Measurements from ENCODE around the gene IL2RA. TPM values are rescaled to one million over a fixed set of nuclear protein-coding genes. Genes with fewer than 3 reads are reported as not detected.
"Not testable (repeated sequence)": the region's sequence is repeated elsewhere in the genome, so short reads cannot be mapped to it uniquely, and the experiment has no call there.

The IL2RA gene
- total RNA-seq, 1 donor from 2014 or later = 2.9 TPM

GRCh38 chr10:6044060-6044459 is 18.1 kb downstream of the IL2RA start:
- DNase-seq = no peak
- intact Hi-C loops (cut with DNase I) = no loop called here
- H3K9me3 ChIP-seq = no peaks in the 10 kb centered on the region
- no peak overlapping the region for H3K27ac ChIP-seq
- H3K36me3 ChIP-seq = no peaks in the 10 kb centered on the region
- ATAC-seq = no peak
- peaks cover 9% of the 10 kb centered on the region for H3K4me1 ChIP-seq
- H3K4me3 ChIP-seq = no peak overlapping the region
- H3K27me3 ChIP-seq (ENCODE audit: low read depth) = no peaks in the 10 kb centered on the region
- TF ChIP-seq CTCF (IDR thresholded peaks at IDR 0.05) = no peak

GRCh38 chr10:6043377-6043776 is 18.8 kb downstream of the IL2RA start:
- H3K27ac ChIP-seq; H3K36me3 ChIP-seq; ATAC-seq; H3K9me3 ChIP-seq; H3K4me3 ChIP-seq; H3K4me1 ChIP-seq; intact Hi-C loops (cut with DNase I); H3K27me3 ChIP-seq (ENCODE audit: low read depth); DNase-seq: not testable (repeated sequence)

- ATAC-seq (no peak), DNase-seq (no peak)
- H3K27me3 ChIP-seq (ENCODE audit: low read depth) = no peaks in the 10 kb centered on the region
- no peak overlapping the region for H3K4me3 ChIP-seq
- TF ChIP-seq CTCF (IDR thresholded peaks at IDR 0.05) = no peak
- intact Hi-C loops (cut with DNase I) = no loop called here
- H3K36me3 ChIP-seq = no peaks in the 10 kb centered on the region
- H3K27ac ChIP-seq = no peak overlapping the region
- no peaks in the 10 kb centered on the region for H3K9me3 ChIP-seq
- peaks cover 7% of the 10 kb centered on the region for H3K4me1 ChIP-seq
Measured at GRCh38 chr10:6040205-6040604, 22.0 kb downstream of the IL2RA start.

- no peaks in the 10 kb centered on the region for H3K9me3 ChIP-seq
- H3K36me3 ChIP-seq = no peaks in the 10 kb centered on the region
- intact Hi-C loops (cut with DNase I) = no loop called here
- peaks cover 6% of the 10 kb centered on the region for H3K4me1 ChIP-seq
- TF ChIP-seq CTCF (IDR thresholded peaks at IDR 0.05) = no peak
- H3K27me3 ChIP-seq (ENCODE audit: low read depth) = no peaks in the 10 kb centered on the region
- ATAC-seq (no peak), DNase-seq (no peak)
- H3K27ac ChIP-seq = no peak overlapping the region
- H3K4me3 ChIP-seq = no peak overlapping the region
Measured at GRCh38 chr10:6039711-6040110, 22.5 kb downstream of the IL2RA start.

- Histone ChIP-seq H3K9me3 (no peaks in the 10 kb centered on the region), H3K27ac (no peak overlapping the region), H3K4me1 (peaks cover 20% of the 10 kb centered on the region), H3K27me3 (ENCODE audit: low read depth) (no peaks in the 10 kb centered on the region), H3K36me3 (no peaks in the 10 kb centered on the region), H3K4me3 (no peak overlapping the region)
- TF ChIP-seq CTCF (IDR thresholded peaks at IDR 0.05) = no peak
- intact Hi-C loops (cut with DNase I) = no loop called here
- ATAC-seq = no peak
- no peak for DNase-seq
Measured at GRCh38 chr10:6038071-6038631, 24.0 kb downstream of the IL2RA start.

GRCh38 chr10:6037422-6037821 is 24.7 kb downstream of the IL2RA start:
- Histone ChIP-seq H3K27me3 (ENCODE audit: low read depth) (no peaks in the 10 kb centered on the region), H3K4me1 (peaks cover 24% of the 10 kb centered on the region), H3K9me3 (no peaks in the 10 kb centered on the region), H3K4me3 (no peak overlapping the region), H3K27ac (no peak overlapping the region), H3K36me3 (no peaks in the 10 kb centered on the region)
- intact Hi-C loops (cut with DNase I) = no loop called here
- TF ChIP-seq CTCF (IDR thresholded peaks at IDR 0.05) = no peak
- no peak for DNase-seq
- ATAC-seq = no peak

Data from lower lobe of right lung (tissue), 2 donors.